ENCODE results near the gene AGK.

AGK gene

GRCh38 chr7:141525973-141526514, 25.2 kb upstream of the AGK start:
- DNase-seq (ENCODE audit: low read depth, low spot score) = no peak
- no peak overlapping the region for H3K4me3 ChIP-seq (ENCODE audit: low read length)
- no peak overlapping the region for H3K27ac ChIP-seq (ENCODE audit: low read length)

GRCh38 chr7:141527076-141527475, 24.1 kb upstream of the AGK start:
- Histone ChIP-seq H3K27me3 (ENCODE audit: control insufficient read depth, insufficient read depth, low read length) (no peaks in the 10 kb centered on the region), H3K4me1 (ENCODE audit: control insufficient read depth, insufficient read depth, low read length) (peaks cover 1% of the 10 kb centered on the region; the same call in 1 of the 2 replicates), H3K4me3 (ENCODE audit: low read length) (no peak overlapping the region), H3K27ac (ENCODE audit: low read length) (no peak overlapping the region), H3K9me3 (ENCODE audit: control insufficient read depth, insufficient read depth, low read length) (no peaks in the 10 kb centered on the region), H3K36me3 (ENCODE audit: control insufficient read depth, insufficient read depth, low read length) (no peaks in the 10 kb centered on the region)
- WGBS (ENCODE audit: insufficient coverage, insufficient read length) = no CpG with 5 or more reads among the region's 4 CpGs
- DNase-seq (ENCODE audit: low read depth, low spot score) = no peak

More at GRCh38 chr7:141525973-141526514, 25.2 kb upstream of the AGK start:
- no peaks in the 10 kb centered on the region for H3K27me3 ChIP-seq (ENCODE audit: control insufficient read depth, insufficient read depth, low read length)
- no peaks in the 10 kb centered on the region for H3K9me3 ChIP-seq (ENCODE audit: control insufficient read depth, insufficient read depth, low read length)
- H3K36me3 ChIP-seq (ENCODE audit: control insufficient read depth, insufficient read depth, low read length) = no peaks in the 10 kb centered on the region
- H3K4me1 ChIP-seq (ENCODE audit: control insufficient read depth, insufficient read depth, low read length) = peaks cover 1% of the 10 kb centered on the region; the same call in 1 of the 2 replicates

GRCh38 chr7:141528399-141528798, 22.8 kb upstream of the AGK start:
- Histone ChIP-seq H3K4me3 (ENCODE audit: low read length) (no peak overlapping the region), H3K4me1 (ENCODE audit: control insufficient read depth, insufficient read depth, low read length) (peaks cover 1% of the 10 kb centered on the region; the same call in 1 of the 2 replicates), H3K36me3 (ENCODE audit: control insufficient read depth, insufficient read depth, low read length) (no peaks in the 10 kb centered on the region), H3K9me3 (ENCODE audit: control insufficient read depth, insufficient read depth, low read length) (no peaks in the 10 kb centered on the region), H3K27me3 (ENCODE audit: control insufficient read depth, insufficient read depth, low read length) (no peaks in the 10 kb centered on the region), H3K27ac (ENCODE audit: low read length) (no peak overlapping the region)
- no peak for DNase-seq (ENCODE audit: low read depth, low spot score)
- no CpG with 5 or more reads among the region's 3 CpGs for WGBS (ENCODE audit: insufficient coverage, insufficient read length)

GRCh38 chr7:141533149-141533949, 17.9 kb upstream of the AGK start:
- WGBS (ENCODE audit: insufficient coverage, insufficient read length) = no CpG with 5 or more reads among the region's 11 CpGs
- no peaks in the 10 kb centered on the region for H3K27me3 ChIP-seq (ENCODE audit: control insufficient read depth, insufficient read depth, low read length)

GRCh38 chr7:141534757-141535737, 16.2 kb upstream of the AGK start:
- Histone ChIP-seq H3K9me3 (ENCODE audit: control insufficient read depth, insufficient read depth, low read length) (no peaks in the 10 kb centered on the region), H3K27ac (ENCODE audit: low read length) (no peak overlapping the region), H3K36me3 (ENCODE audit: control insufficient read depth, insufficient read depth, low read length) (no peaks in the 10 kb centered on the region), H3K4me1 (ENCODE audit: control insufficient read depth, insufficient read depth, low read length) (no peaks in the 10 kb centered on the region), H3K27me3 (ENCODE audit: control insufficient read depth, insufficient read depth, low read length) (no peaks in the 10 kb centered on the region), H3K4me3 (ENCODE audit: low read length) (no peak overlapping the region)
- WGBS (ENCODE audit: insufficient coverage, insufficient read length) = no CpG with 5 or more reads among the region's 9 CpGs
- no peak for DNase-seq (ENCODE audit: low read depth, low spot score)

More at GRCh38 chr7:141533149-141533949, 17.9 kb upstream of the AGK start:
- no peaks in the 10 kb centered on the region for H3K36me3 ChIP-seq (ENCODE audit: control insufficient read depth, insufficient read depth, low read length)
- no peak overlapping the region for H3K27ac ChIP-seq (ENCODE audit: low read length)
- H3K9me3 ChIP-seq (ENCODE audit: control insufficient read depth, insufficient read depth, low read length) = no peaks in the 10 kb centered on the region
- no peaks in the 10 kb centered on the region for H3K4me1 ChIP-seq (ENCODE audit: control insufficient read depth, insufficient read depth, low read length)
- DNase-seq (ENCODE audit: low read depth, low spot score) = peak; percentile 86
- H3K4me3 ChIP-seq (ENCODE audit: low read length) = no peak overlapping the region

GRCh38 chr7:141537906-141538305, 13.3 kb upstream of the AGK start:
- Histone ChIP-seq H3K27ac (ENCODE audit: low read length) (no peak overlapping the region), H3K4me1 (ENCODE audit: control insufficient read depth, insufficient read depth, low read length) (no peaks in the 10 kb centered on the region), H3K4me3 (ENCODE audit: low read length) (no peak overlapping the region), H3K27me3 (ENCODE audit: control insufficient read depth, insufficient read depth, low read length) (no peaks in the 10 kb centered on the region), H3K9me3 (ENCODE audit: control insufficient read depth, insufficient read depth, low read length) (no peaks in the 10 kb centered on the region), H3K36me3 (ENCODE audit: control insufficient read depth, insufficient read depth, low read length) (no peaks in the 10 kb centered on the region)
- DNase-seq (ENCODE audit: low read depth, low spot score) = no peak

GRCh38 chr7:141541375-141541774, 9.8 kb upstream of the AGK start:
- no CpG with 5 or more reads among the region's 2 CpGs for WGBS (ENCODE audit: insufficient coverage, insufficient read length)

GRCh38 chr7:141544831-141545230, 6.4 kb upstream of the AGK start:
- Histone ChIP-seq H3K27ac (ENCODE audit: low read length) (no peak overlapping the region), H3K4me3 (ENCODE audit: low read length) (no peak overlapping the region), H3K36me3 (ENCODE audit: control insufficient read depth, insufficient read depth, low read length) (no peaks in the 10 kb centered on the region), H3K27me3 (ENCODE audit: control insufficient read depth, insufficient read depth, low read length) (no peaks in the 10 kb centered on the region), H3K9me3 (ENCODE audit: control insufficient read depth, insufficient read depth, low read length) (no peaks in the 10 kb centered on the region), H3K4me1 (ENCODE audit: control insufficient read depth, insufficient read depth, low read length) (peaks cover 2% of the 10 kb centered on the region; the same call in 1 of the 2 replicates)
- WGBS (ENCODE audit: insufficient coverage, insufficient read length) = no CpG with 5 or more reads among the region's 1 CpG
- DNase-seq (ENCODE audit: low read depth, low spot score) = no peak

More at GRCh38 chr7:141541375-141541774, 9.8 kb upstream of the AGK start:
- H3K4me3 ChIP-seq (ENCODE audit: low read length) = no peak overlapping the region
- peaks cover 2% of the 10 kb centered on the region; the same call in 1 of the 2 replicates for H3K4me1 ChIP-seq (ENCODE audit: control insufficient read depth, insufficient read depth, low read length)
- no peak overlapping the region for H3K27ac ChIP-seq (ENCODE audit: low read length)
- no peaks in the 10 kb centered on the region for H3K9me3 ChIP-seq (ENCODE audit: control insufficient read depth, insufficient read depth, low read length)
- DNase-seq (ENCODE audit: low read depth, low spot score) = no peak
- H3K36me3 ChIP-seq (ENCODE audit: control insufficient read depth, insufficient read depth, low read length) = no peaks in the 10 kb centered on the region
- no peaks in the 10 kb centered on the region for H3K27me3 ChIP-seq (ENCODE audit: control insufficient read depth, insufficient read depth, low read length)

- Histone ChIP-seq H3K4me1 (ENCODE audit: control insufficient read depth, insufficient read depth, low read length) (peaks cover 2% of the 10 kb centered on the region; the same call in 1 of the 2 replicates), H3K4me3 (ENCODE audit: low read length) (no peak overlapping the region), H3K36me3 (ENCODE audit: control insufficient read depth, insufficient read depth, low read length) (no peaks in the 10 kb centered on the region), H3K9me3 (ENCODE audit: control insufficient read depth, insufficient read depth, low read length) (no peaks in the 10 kb centered on the region), H3K27ac (ENCODE audit: low read length) (no peak overlapping the region), H3K27me3 (ENCODE audit: control insufficient read depth, insufficient read depth, low read length) (no peaks in the 10 kb centered on the region)
- DNase-seq (ENCODE audit: low read depth, low spot score) = no peak
- no CpG with 5 or more reads among the region's 2 CpGs for WGBS (ENCODE audit: insufficient coverage, insufficient read length)
These were observed 1.6 kb upstream of the AGK start for GRCh38 chr7:141549582-141549981.

GRCh38 chr7:141550386-141551093, 670 bp upstream of the AGK start:
- DNase-seq (ENCODE audit: low read depth, low spot score) = no peak
- no CpG with 5 or more reads among the region's 18 CpGs for WGBS (ENCODE audit: insufficient coverage, insufficient read length)
- Histone ChIP-seq H3K36me3 (ENCODE audit: control insufficient read depth, insufficient read depth, low read length) (no peaks in the 10 kb centered on the region), H3K4me1 (ENCODE audit: control insufficient read depth, insufficient read depth, low read length) (no peaks in the 10 kb centered on the region), H3K4me3 (ENCODE audit: low read length) (peak overlapping the region; percentile 96; the same call in 1 of the 2 replicates), H3K27me3 (ENCODE audit: control insufficient read depth, insufficient read depth, low read length) (no peaks in the 10 kb centered on the region), H3K27ac (ENCODE audit: low read length) (no peak overlapping the region), H3K9me3 (ENCODE audit: control insufficient read depth, insufficient read depth, low read length) (no peaks in the 10 kb centered on the region)
